Measurements from ENCODE around the gene IL36B. TPM values are rescaled to one million over a fixed set of nuclear protein-coding genes. Genes with fewer than 3 reads are reported as not detected.

The IL36B gene
- total RNA-seq, 1 donor from 2014 or later, result not detected

- H3K9me3 ChIP-seq (ENCODE audit: insufficient read depth, low read depth, low read length), result no peaks in the 10 kb centered on the region
- FAIRE-seq (no peak), DNase-seq (ENCODE audit: low read depth) (no peak)
- H3K4me3 ChIP-seq (ENCODE audit: insufficient read depth, low read depth, low read length), result no peak overlapping the region
- H3K36me3 Mint-ChIP-seq (ENCODE audit: low read depth, unreplicated experiment), result no peaks in the 10 kb centered on the region
- no peaks in the 10 kb centered on the region for H4K20me1 ChIP-seq (ENCODE audit: insufficient read depth, low read length)
- no peaks in the 10 kb centered on the region for H3K4me1 ChIP-seq (ENCODE audit: insufficient read depth, low read length)
- peaks cover 39% of the 10 kb centered on the region for H3K27me3 Mint-ChIP-seq (ENCODE audit: low read depth, unreplicated experiment)
- no peak overlapping the region for H3K27ac Mint-ChIP-seq (ENCODE audit: unreplicated experiment)
- no peaks in the 10 kb centered on the region for H3K36me3 ChIP-seq (ENCODE audit: insufficient read depth, low read length)
- TF ChIP-seq EZH2 (IDR thresholded peaks at IDR 0.05; ENCODE audit: insufficient read depth, low read length), result no peak
- no peak for TF ChIP-seq CTCF (IDR thresholded peaks at IDR 0.05; ENCODE audit: insufficient read depth, low read depth, low read length)
- H3K9me3 Mint-ChIP-seq (ENCODE audit: unreplicated experiment), result peaks cover 4% of the 10 kb centered on the region
- no peak overlapping the region for H3K4me2 ChIP-seq (ENCODE audit: low read length)
- H3K27me3 ChIP-seq (ENCODE audit: insufficient read depth, low read length), result peaks cover 49% of the 10 kb centered on the region
- no peak overlapping the region for H3K9ac ChIP-seq (ENCODE audit: low read length)
- H3K79me2 ChIP-seq (ENCODE audit: insufficient read depth, low read length), result no peaks in the 10 kb centered on the region
- H3K4me3 Mint-ChIP-seq (ENCODE audit: unreplicated experiment), result no peak overlapping the region
- no peaks in the 10 kb centered on the region for H3K4me1 Mint-ChIP-seq (ENCODE audit: low read depth, unreplicated experiment)
- H2AFZ ChIP-seq (ENCODE audit: low read depth, low read length), result no peak overlapping the region
- H3K27ac ChIP-seq (ENCODE audit: low read depth, low read length), result no peak overlapping the region
Observed at GRCh38 chr2:113025737-113026136, 26.9 kb downstream of the IL36B start.

DNA sequence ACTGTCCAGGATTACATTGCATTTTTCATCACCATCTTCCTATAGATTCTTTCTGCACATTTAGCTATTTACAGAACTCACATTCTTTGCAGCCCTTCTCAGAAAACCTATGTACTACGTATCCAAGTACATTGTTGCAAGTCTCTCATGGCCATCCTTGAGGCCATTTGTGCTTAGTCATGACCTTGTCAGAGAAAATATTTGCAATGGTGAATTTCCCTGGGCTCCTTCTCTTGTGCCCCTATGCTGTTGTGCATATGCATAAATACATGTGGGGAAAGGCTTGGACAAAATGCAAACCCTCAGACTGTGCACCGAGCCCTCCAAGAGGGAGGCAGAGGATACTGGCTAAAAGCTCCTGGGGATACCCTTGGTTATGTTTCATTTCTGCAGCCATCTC is 27.9 kb downstream of the IL36B start:
- no peaks in the 10 kb centered on the region for H3K4me1 ChIP-seq (ENCODE audit: insufficient read depth, low read length)
- H3K9me3 ChIP-seq (ENCODE audit: insufficient read depth, low read depth, low read length), result no peaks in the 10 kb centered on the region
- Mint-ChIP-seq H3K4me1 (ENCODE audit: low read depth, unreplicated experiment) (no peaks in the 10 kb centered on the region), H3K27ac (ENCODE audit: unreplicated experiment) (no peak overlapping the region), H3K27me3 (ENCODE audit: low read depth, unreplicated experiment) (peaks cover 36% of the 10 kb centered on the region), H3K36me3 (ENCODE audit: low read depth, unreplicated experiment) (no peaks in the 10 kb centered on the region), H3K4me3 (ENCODE audit: unreplicated experiment) (no peak overlapping the region), H3K9me3 (ENCODE audit: unreplicated experiment) (peaks cover 4% of the 10 kb centered on the region)
- H3K4me3 ChIP-seq (ENCODE audit: insufficient read depth, low read depth, low read length), result no peak overlapping the region
- no peaks in the 10 kb centered on the region for H3K79me2 ChIP-seq (ENCODE audit: insufficient read depth, low read length)
- H3K36me3 ChIP-seq (ENCODE audit: insufficient read depth, low read length), result no peaks in the 10 kb centered on the region
- TF ChIP-seq CTCF (IDR thresholded peaks at IDR 0.05; ENCODE audit: insufficient read depth, low read depth, low read length) (no peak), EZH2 (IDR thresholded peaks at IDR 0.05; ENCODE audit: insufficient read depth, low read length) (no peak)
- no peak overlapping the region for H3K9ac ChIP-seq (ENCODE audit: low read length)
- DNase-seq (ENCODE audit: low read depth), result no peak
- FAIRE-seq, result no peak
- no peaks in the 10 kb centered on the region for H4K20me1 ChIP-seq (ENCODE audit: insufficient read depth, low read length)
- peaks cover 45% of the 10 kb centered on the region for H3K27me3 ChIP-seq (ENCODE audit: insufficient read depth, low read length)
- H3K4me2 ChIP-seq (ENCODE audit: low read length), result no peak overlapping the region
- no peak overlapping the region for H3K27ac ChIP-seq (ENCODE audit: low read depth, low read length)
- no peak overlapping the region for H2AFZ ChIP-seq (ENCODE audit: low read depth, low read length)

- H3K4me1 ChIP-seq (ENCODE audit: insufficient read depth, low read length), result no peaks in the 10 kb centered on the region
- no peak overlapping the region for H3K9ac ChIP-seq (ENCODE audit: low read length)
- H3K4me1 Mint-ChIP-seq (ENCODE audit: low read depth, unreplicated experiment), result no peaks in the 10 kb centered on the region
- FAIRE-seq (no peak), DNase-seq (ENCODE audit: low read depth) (no peak)
- H3K4me3 Mint-ChIP-seq (ENCODE audit: unreplicated experiment), result no peak overlapping the region
- no peaks in the 10 kb centered on the region for H3K9me3 ChIP-seq (ENCODE audit: insufficient read depth, low read depth, low read length)
- no peak overlapping the region for H3K27ac ChIP-seq (ENCODE audit: low read depth, low read length)
- peaks cover 10% of the 10 kb centered on the region for H3K9me3 Mint-ChIP-seq (ENCODE audit: unreplicated experiment)
- H3K4me2 ChIP-seq (ENCODE audit: low read length), result no peak overlapping the region
- no peaks in the 10 kb centered on the region for H4K20me1 ChIP-seq (ENCODE audit: insufficient read depth, low read length)
- no peaks in the 10 kb centered on the region for H3K36me3 ChIP-seq (ENCODE audit: insufficient read depth, low read length)
- H3K36me3 Mint-ChIP-seq (ENCODE audit: low read depth, unreplicated experiment), result no peaks in the 10 kb centered on the region
- TF ChIP-seq EZH2 (IDR thresholded peaks at IDR 0.05; ENCODE audit: insufficient read depth, low read length), result no peak
- TF ChIP-seq CTCF (IDR thresholded peaks at IDR 0.05; ENCODE audit: insufficient read depth, low read depth, low read length), result no peak
- H3K27me3 Mint-ChIP-seq (ENCODE audit: low read depth, unreplicated experiment), result peaks cover 42% of the 10 kb centered on the region
- H3K79me2 ChIP-seq (ENCODE audit: insufficient read depth, low read length), result no peaks in the 10 kb centered on the region
- no peak overlapping the region for H3K27ac Mint-ChIP-seq (ENCODE audit: unreplicated experiment)
- no peak overlapping the region for H2AFZ ChIP-seq (ENCODE audit: low read depth, low read length)
- H3K4me3 ChIP-seq (ENCODE audit: insufficient read depth, low read depth, low read length), result no peak overlapping the region
- H3K27me3 ChIP-seq (ENCODE audit: insufficient read depth, low read length), result peaks cover 25% of the 10 kb centered on the region
Observed at GRCh38 chr2:113021312-113021711, 31.4 kb downstream of the IL36B start.

Measured in astrocyte (in vitro differentiated cells and primary cell).